Measurements from ENCODE around the gene DLK2. TPM values are rescaled to one million over a fixed set of nuclear protein-coding genes. Genes with fewer than 3 reads are reported as not detected.

The DLK2 gene
- total and polyA plus RNA-seq, 2 of the 13 experiments (the other 11 are each of a cell fraction or from before 2014, with no cell fraction given), result 1.2 to 3.8 TPM

DNA sequence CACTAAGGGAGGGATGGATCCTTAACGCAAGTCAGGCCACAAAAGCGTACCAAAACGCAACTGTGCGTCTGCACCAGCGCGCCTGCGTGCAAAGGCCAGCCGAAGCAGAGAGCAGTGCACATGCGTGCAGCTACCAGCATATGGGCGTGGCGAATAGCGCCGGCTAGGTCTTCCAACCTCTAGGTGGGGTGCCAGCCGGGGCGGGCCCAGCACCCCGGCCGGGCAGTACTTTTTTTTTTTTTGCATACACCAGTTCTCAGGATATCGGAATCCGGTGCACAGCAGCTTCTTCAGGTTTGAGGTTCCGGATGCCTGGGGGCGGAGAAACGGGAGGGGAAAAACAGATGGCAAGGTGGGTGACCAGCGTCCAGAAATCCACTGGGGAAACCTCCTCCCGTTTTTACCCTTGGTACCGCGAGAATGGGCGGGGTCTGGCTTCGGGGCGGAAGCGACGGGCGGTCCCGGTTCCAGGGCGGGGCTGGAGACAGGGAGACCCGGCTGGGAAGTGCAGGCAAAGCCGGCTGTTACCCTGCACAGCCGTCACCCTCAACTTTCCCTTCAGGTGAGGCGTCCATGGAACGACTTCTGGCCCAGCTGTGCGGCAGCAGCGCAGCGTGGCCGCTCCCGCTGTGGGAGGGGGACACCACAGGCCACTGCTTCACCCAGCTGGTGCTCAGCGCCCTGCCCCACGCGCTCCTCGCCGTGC lies 27.8 kb downstream of the DLK2 start, which contains the start of gene ABCC10 (continued):
- TF ChIP-seq, protein P1, sequence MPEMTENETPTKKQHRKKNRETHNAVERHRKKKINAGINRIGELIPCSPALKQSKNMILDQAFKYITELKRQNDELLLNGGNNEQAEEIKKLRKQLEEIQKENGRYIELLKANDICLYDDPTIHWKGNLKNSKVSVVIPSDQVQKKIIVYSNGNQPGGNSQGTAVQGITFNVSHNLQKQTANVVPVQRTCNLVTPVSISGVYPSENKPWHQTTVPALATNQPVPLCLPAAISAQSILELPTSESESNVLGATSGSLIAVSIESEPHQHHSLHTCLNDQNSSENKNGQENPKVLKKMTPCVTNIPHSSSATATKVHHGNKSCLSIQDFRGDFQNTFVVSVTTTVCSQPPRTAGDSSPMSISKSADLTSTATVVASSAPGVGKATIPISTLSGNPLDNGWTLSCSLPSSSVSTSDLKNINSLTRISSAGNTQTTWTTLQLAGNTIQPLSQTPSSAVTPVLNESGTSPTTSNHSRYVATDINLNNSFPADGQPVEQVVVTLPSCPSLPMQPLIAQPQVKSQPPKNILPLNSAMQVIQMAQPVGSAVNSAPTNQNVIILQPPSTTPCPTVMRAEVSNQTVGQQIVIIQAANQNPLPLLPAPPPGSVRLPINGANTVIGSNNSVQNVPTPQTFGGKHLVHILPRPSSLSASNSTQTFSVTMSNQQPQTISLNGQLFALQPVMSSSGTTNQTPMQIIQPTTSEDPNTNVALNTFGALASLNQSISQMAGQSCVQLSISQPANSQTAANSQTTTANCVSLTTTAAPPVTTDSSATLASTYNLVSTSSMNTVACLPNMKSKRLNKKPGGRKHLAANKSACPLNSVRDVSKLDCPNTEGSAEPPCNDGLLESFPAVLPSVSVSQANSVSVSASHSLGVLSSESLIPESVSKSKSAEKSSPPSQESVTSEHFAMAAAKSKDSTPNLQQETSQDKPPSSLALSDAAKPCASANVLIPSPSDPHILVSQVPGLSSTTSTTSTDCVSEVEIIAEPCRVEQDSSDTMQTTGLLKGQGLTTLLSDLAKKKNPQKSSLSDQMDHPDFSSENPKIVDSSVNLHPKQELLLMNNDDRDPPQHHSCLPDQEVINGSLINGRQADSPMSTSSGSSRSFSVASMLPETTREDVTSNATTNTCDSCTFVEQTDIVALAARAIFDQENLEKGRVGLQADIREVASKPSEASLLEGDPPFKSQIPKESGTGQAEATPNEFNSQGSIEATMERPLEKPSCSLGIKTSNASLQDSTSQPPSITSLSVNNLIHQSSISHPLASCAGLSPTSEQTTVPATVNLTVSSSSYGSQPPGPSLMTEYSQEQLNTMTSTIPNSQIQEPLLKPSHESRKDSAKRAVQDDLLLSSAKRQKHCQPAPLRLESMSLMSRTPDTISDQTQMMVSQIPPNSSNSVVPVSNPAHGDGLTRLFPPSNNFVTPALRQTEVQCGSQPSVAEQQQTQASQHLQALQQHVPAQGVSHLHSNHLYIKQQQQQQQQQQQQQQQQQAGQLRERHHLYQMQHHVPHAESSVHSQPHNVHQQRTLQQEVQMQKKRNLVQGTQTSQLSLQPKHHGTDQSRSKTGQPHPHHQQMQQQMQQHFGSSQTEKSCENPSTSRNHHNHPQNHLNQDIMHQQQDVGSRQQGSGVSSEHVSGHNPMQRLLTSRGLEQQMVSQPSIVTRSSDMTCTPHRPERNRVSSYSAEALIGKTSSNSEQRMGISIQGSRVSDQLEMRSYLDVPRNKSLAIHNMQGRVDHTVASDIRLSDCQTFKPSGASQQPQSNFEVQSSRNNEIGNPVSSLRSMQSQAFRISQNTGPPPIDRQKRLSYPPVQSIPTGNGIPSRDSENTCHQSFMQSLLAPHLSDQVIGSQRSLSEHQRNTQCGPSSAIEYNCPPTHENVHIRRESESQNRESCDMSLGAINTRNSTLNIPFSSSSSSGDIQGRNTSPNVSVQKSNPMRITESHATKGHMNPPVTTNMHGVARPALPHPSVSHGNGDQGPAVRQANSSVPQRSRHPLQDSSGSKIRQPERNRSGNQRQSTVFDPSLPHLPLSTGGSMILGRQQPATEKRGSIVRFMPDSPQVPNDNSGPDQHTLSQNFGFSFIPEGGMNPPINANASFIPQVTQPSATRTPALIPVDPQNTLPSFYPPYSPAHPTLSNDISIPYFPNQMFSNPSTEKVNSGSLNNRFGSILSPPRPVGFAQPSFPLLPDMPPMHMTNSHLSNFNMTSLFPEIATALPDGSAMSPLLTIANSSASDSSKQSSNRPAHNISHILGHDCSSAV (CRISPR knock-in tag; IDR thresholded peaks at IDR 0.05; ENCODE audit: borderline replicate concordance), result peak; percentile 64; the same call in 1 of the 2 replicates
- TF ChIP-seq MED13 (CRISPR knock-in tag; IDR thresholded peaks at IDR 0.05) (peak; percentile 41; the same call in 1 of the 2 replicates), KDM5B (CRISPR knock-in tag; IDR thresholded peaks at IDR 0.05; ENCODE audit: borderline replicate concordance) (peak; percentile 90), ZNF256 (CRISPR knock-in tag; conservative IDR thresholded peaks at IDR 0.05) (no peak; the same call in none of the 2 replicates), YEATS4 (CRISPR knock-in tag; IDR thresholded peaks at IDR 0.05; ENCODE audit: borderline replicate concordance) (peak; percentile 97), SIN3A (IDR thresholded peaks at IDR 0.05; ENCODE audit: borderline replicate concordance, low read depth, low read length) (peak; percentile 95), ZNF292 (CRISPR knock-in tag; IDR thresholded peaks at IDR 0.05; ENCODE audit: borderline replicate concordance, low read depth) (peak; percentile 90; the same call in 1 of the 2 replicates), ZSCAN29 (CRISPR knock-in tag; conservative IDR thresholded peaks at IDR 0.05) (0 out of 2 replicates have a peak, but pooled peaks have one; percentile 34), NRL (CRISPR knock-in tag; IDR thresholded peaks at IDR 0.05; ENCODE audit: borderline replicate concordance) (peak; percentile 79; the same call in 1 of the 2 replicates), ZNF598 (CRISPR knock-in tag; IDR thresholded peaks at IDR 0.05; ENCODE audit: borderline replicate concordance) (peak; percentile 27; the same call in 1 of the 2 replicates), KDM3A (CRISPR knock-in tag; IDR thresholded peaks at IDR 0.05; ENCODE audit: low read depth) (0 out of 2 replicates have a peak, but pooled peaks have one; percentile 34), PHF20 (CRISPR knock-in tag; IDR thresholded peaks at IDR 0.05) (peak; percentile 87)
- TF ChIP-seq, protein P2, sequence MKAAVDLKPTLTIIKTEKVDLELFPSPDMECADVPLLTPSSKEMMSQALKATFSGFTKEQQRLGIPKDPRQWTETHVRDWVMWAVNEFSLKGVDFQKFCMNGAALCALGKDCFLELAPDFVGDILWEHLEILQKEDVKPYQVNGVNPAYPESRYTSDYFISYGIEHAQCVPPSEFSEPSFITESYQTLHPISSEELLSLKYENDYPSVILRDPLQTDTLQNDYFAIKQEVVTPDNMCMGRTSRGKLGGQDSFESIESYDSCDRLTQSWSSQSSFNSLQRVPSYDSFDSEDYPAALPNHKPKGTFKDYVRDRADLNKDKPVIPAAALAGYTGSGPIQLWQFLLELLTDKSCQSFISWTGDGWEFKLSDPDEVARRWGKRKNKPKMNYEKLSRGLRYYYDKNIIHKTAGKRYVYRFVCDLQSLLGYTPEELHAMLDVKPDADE (CRISPR knock-in tag; IDR thresholded peaks at IDR 0.05), result no peak
- TF ChIP-seq, protein P3, sequence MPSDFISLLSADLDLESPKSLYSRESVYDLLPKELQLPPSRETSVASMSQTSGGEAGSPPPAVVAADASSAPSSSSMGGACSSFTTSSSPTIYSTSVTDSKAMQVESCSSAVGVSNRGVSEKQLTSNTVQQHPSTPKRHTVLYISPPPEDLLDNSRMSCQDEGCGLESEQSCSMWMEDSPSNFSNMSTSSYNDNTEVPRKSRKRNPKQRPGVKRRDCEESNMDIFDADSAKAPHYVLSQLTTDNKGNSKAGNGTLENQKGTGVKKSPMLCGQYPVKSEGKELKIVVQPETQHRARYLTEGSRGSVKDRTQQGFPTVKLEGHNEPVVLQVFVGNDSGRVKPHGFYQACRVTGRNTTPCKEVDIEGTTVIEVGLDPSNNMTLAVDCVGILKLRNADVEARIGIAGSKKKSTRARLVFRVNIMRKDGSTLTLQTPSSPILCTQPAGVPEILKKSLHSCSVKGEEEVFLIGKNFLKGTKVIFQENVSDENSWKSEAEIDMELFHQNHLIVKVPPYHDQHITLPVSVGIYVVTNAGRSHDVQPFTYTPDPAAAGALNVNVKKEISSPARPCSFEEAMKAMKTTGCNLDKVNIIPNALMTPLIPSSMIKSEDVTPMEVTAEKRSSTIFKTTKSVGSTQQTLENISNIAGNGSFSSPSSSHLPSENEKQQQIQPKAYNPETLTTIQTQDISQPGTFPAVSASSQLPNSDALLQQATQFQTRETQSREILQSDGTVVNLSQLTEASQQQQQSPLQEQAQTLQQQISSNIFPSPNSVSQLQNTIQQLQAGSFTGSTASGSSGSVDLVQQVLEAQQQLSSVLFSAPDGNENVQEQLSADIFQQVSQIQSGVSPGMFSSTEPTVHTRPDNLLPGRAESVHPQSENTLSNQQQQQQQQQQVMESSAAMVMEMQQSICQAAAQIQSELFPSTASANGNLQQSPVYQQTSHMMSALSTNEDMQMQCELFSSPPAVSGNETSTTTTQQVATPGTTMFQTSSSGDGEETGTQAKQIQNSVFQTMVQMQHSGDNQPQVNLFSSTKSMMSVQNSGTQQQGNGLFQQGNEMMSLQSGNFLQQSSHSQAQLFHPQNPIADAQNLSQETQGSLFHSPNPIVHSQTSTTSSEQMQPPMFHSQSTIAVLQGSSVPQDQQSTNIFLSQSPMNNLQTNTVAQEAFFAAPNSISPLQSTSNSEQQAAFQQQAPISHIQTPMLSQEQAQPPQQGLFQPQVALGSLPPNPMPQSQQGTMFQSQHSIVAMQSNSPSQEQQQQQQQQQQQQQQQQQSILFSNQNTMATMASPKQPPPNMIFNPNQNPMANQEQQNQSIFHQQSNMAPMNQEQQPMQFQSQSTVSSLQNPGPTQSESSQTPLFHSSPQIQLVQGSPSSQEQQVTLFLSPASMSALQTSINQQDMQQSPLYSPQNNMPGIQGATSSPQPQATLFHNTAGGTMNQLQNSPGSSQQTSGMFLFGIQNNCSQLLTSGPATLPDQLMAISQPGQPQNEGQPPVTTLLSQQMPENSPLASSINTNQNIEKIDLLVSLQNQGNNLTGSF (CRISPR knock-in tag; IDR thresholded peaks at IDR 0.05), result peak; percentile 80
